ENCODE results near the gene CIBAR2. TPM values are rescaled to one million over a fixed set of nuclear protein-coding genes. Genes with fewer than 3 reads are reported as not detected.

CIBAR2 gene
- total RNA-seq, 1 donor from 2014 or later: not detected

- H3K36me3 Mint-ChIP-seq (ENCODE audit: unreplicated experiment): peaks cover 15% of the 10 kb centered on the region
- no peak overlapping the region for H3K4me3 Mint-ChIP-seq (ENCODE audit: unreplicated experiment)
- no peak overlapping the region for H3K27ac Mint-ChIP-seq (ENCODE audit: unreplicated experiment)
- DNase-seq: no peak
- no peak for TF ChIP-seq CTCF (IDR thresholded peaks at IDR 0.05; ENCODE audit: partially characterized antibody, unreplicated experiment)
- peaks cover 9% of the 10 kb centered on the region for H3K27me3 Mint-ChIP-seq (ENCODE audit: unreplicated experiment)
- peaks cover 11% of the 10 kb centered on the region for H3K9me3 Mint-ChIP-seq (ENCODE audit: unreplicated experiment)
- peaks cover 22% of the 10 kb centered on the region for H3K4me1 Mint-ChIP-seq (ENCODE audit: low read depth, unreplicated experiment)
These were observed 33.3 kb downstream of the CIBAR2 start for GRCh38 chr16:85078952-85079351.

GRCh38 chr16:85078226-85078625 is 34.0 kb downstream of the CIBAR2 start:
- no peak for TF ChIP-seq CTCF (IDR thresholded peaks at IDR 0.05; ENCODE audit: partially characterized antibody, unreplicated experiment)
- H3K4me1 Mint-ChIP-seq (ENCODE audit: low read depth, unreplicated experiment): peaks cover 18% of the 10 kb centered on the region
- DNase-seq: no peak
- H3K36me3 Mint-ChIP-seq (ENCODE audit: unreplicated experiment): peaks cover 15% of the 10 kb centered on the region
- H3K9me3 Mint-ChIP-seq (ENCODE audit: unreplicated experiment): peaks cover 11% of the 10 kb centered on the region
- H3K27me3 Mint-ChIP-seq (ENCODE audit: unreplicated experiment): peaks cover 9% of the 10 kb centered on the region
- peak overlapping the region; percentile 16 for H3K27ac Mint-ChIP-seq (ENCODE audit: unreplicated experiment)
- H3K4me3 Mint-ChIP-seq (ENCODE audit: unreplicated experiment): no peak overlapping the region

GRCh38 chr16:85077576-85078125 is 34.6 kb downstream of the CIBAR2 start:
- no peak for DNase-seq
- H3K27me3 Mint-ChIP-seq (ENCODE audit: unreplicated experiment): peaks cover 9% of the 10 kb centered on the region
- no peak overlapping the region for H3K27ac Mint-ChIP-seq (ENCODE audit: unreplicated experiment)
- peaks cover 15% of the 10 kb centered on the region for H3K36me3 Mint-ChIP-seq (ENCODE audit: unreplicated experiment)
- peaks cover 16% of the 10 kb centered on the region for H3K4me1 Mint-ChIP-seq (ENCODE audit: low read depth, unreplicated experiment)
- TF ChIP-seq CTCF (IDR thresholded peaks at IDR 0.05; ENCODE audit: partially characterized antibody, unreplicated experiment): no peak
- no peak overlapping the region for H3K4me3 Mint-ChIP-seq (ENCODE audit: unreplicated experiment)
- peaks cover 11% of the 10 kb centered on the region for H3K9me3 Mint-ChIP-seq (ENCODE audit: unreplicated experiment)

GRCh38 chr16:85077039-85077438 is 35.2 kb downstream of the CIBAR2 start:
- Mint-ChIP-seq H3K9me3 (ENCODE audit: unreplicated experiment) (peaks cover 11% of the 10 kb centered on the region), H3K36me3 (ENCODE audit: unreplicated experiment) (peaks cover 15% of the 10 kb centered on the region), H3K4me1 (ENCODE audit: low read depth, unreplicated experiment) (peaks cover 11% of the 10 kb centered on the region), H3K27me3 (ENCODE audit: unreplicated experiment) (peaks cover 5% of the 10 kb centered on the region), H3K27ac (ENCODE audit: unreplicated experiment) (no peak overlapping the region), H3K4me3 (ENCODE audit: unreplicated experiment) (no peak overlapping the region)
- DNase-seq: no peak
- TF ChIP-seq CTCF (IDR thresholded peaks at IDR 0.05; ENCODE audit: partially characterized antibody, unreplicated experiment): no peak

- TF ChIP-seq CTCF (IDR thresholded peaks at IDR 0.05; ENCODE audit: partially characterized antibody, unreplicated experiment): no peak
- H3K4me1 Mint-ChIP-seq (ENCODE audit: low read depth, unreplicated experiment): no peaks in the 10 kb centered on the region
- H3K36me3 Mint-ChIP-seq (ENCODE audit: unreplicated experiment): peaks cover 18% of the 10 kb centered on the region
- no peak overlapping the region for H3K4me3 Mint-ChIP-seq (ENCODE audit: unreplicated experiment)
- H3K27ac Mint-ChIP-seq (ENCODE audit: unreplicated experiment): no peak overlapping the region
- peak; percentile 8 for DNase-seq
- peaks cover 5% of the 10 kb centered on the region for H3K27me3 Mint-ChIP-seq (ENCODE audit: unreplicated experiment)
- peaks cover 5% of the 10 kb centered on the region for H3K9me3 Mint-ChIP-seq (ENCODE audit: unreplicated experiment)
These were observed 36.9 kb downstream of the CIBAR2 start for GRCh38 chr16:85075236-85075924.
